ENCODE results near the gene TUBGCP2. TPM values are rescaled to one million over a fixed set of nuclear protein-coding genes. Genes with fewer than 3 reads are reported as not detected.
A peak's percentile ranks its signal among the peaks of the same experiment; 100 is the strongest.

TUBGCP2 gene
- total RNA-seq, 4 donors from 2014 or later: 44.5 to 107 (median 57.1) TPM

DNA sequence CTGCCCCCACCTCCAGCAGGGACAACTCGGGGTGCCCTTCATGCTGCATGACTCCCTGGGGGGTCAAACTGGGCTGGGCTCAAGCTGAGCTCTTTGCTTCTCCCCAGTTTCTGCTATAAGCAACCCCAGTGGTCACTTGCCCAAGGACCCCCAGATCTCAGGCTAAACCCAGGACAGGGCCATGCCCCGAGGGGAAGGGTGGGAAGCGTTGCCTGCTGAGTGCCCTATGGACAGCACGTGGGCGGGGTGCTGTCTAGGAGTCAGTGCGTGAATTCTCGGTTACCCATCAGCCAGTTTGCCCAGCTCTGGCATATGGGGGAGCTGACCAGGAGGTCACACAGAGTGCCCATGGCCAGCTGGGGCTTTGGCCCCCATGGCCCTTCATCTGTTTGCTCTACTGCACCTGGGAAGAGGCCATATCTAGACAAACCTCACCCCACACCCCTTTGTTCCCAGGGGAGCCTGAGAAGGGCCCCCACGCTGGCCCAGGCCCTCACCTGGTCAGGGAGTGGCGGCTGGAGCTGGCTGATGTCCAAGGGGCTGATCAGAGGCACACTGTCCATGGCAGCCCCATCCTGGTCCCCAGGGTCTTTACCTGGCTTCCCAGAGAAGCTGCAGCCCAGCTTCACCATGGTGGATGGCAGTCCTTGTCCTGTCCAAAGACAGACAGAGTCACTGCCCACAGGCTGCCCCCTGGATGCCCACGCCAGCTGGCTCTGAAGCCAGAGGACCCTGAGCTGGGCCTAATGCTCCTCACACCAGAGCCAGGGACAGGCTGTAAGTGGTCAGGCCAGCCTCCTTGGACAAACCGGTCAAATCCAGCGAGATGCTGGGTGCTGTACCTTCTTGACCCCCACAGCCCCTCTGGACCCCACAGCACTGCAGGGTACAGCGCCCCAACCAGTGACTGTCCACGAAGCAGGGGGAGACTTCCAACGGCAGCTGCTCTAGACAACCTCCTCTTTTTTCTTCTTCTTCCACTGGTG is 20.0 kb upstream of the TUBGCP2 start:
- H3K27ac ChIP-seq: no peak overlapping the region
- no peak overlapping the region for H3K4me3 ChIP-seq
- TF ChIP-seq POLR2AphosphoS5 (IDR thresholded peaks at IDR 0.05) (no peak), POLR2A (IDR thresholded peaks at IDR 0.05) (no peak), EP300 (IDR thresholded peaks at IDR 0.05) (no peak)
- TF ChIP-seq, protein P1, sequence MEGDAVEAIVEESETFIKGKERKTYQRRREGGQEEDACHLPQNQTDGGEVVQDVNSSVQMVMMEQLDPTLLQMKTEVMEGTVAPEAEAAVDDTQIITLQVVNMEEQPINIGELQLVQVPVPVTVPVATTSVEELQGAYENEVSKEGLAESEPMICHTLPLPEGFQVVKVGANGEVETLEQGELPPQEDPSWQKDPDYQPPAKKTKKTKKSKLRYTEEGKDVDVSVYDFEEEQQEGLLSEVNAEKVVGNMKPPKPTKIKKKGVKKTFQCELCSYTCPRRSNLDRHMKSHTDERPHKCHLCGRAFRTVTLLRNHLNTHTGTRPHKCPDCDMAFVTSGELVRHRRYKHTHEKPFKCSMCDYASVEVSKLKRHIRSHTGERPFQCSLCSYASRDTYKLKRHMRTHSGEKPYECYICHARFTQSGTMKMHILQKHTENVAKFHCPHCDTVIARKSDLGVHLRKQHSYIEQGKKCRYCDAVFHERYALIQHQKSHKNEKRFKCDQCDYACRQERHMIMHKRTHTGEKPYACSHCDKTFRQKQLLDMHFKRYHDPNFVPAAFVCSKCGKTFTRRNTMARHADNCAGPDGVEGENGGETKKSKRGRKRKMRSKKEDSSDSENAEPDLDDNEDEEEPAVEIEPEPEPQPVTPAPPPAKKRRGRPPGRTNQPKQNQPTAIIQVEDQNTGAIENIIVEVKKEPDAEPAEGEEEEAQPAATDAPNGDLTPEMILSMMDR (IDR thresholded peaks at IDR 0.05): no peak
- H3K27me3 ChIP-seq: peaks cover 87% of the 10 kb centered on the region
- peaks cover 24% of the 10 kb centered on the region for H3K4me1 ChIP-seq
- no peak for DNase-seq (ENCODE audit: low spot score in 2 of 2)
- no peaks in the 10 kb centered on the region for H3K9me3 ChIP-seq
- no peaks in the 10 kb centered on the region for H3K36me3 ChIP-seq
- WGBS: 78% methylated on average over 6 of the region's 15 CpGs

DNA sequence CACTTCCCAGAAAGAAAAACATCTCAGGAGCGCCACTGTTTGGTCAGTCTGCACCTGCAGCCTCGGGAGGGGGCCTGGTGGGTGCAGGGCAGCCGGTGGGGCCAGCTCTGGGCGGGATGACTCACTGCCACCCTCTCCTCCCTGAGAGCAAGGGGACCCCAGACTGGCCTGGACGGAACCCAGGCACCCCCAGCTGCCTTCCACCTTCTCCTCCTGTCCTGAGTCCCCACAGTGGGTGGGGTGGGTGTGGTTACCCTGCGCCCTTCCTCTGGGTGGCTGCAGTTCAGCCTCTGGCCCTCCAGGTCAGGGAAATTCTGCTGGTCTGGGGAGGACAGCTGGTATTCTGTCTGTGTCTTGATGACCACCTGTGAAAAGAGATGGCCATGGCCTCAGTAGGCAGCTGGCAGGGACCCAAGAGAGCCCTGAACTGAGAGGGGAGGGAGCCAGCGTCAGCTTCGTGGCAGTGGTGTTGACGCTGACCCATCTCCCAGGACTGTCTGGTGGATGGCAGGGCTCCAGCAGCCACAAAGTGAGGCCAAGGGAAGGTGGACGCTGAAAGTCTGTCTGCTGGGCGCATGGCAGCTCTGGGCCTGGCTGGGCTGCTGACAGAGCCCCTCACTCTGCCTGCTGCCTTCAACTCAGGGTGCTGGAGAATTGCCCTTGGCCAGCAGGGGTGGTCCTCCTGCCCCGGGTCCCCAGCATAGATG is 19.1 kb upstream of the TUBGCP2 start:
- no peak for DNase-seq (ENCODE audit: low spot score in 2 of 2)
- no peaks in the 10 kb centered on the region for H3K36me3 ChIP-seq
- H3K4me1 ChIP-seq: peaks cover 24% of the 10 kb centered on the region
- no peak for TF ChIP-seq EP300 (IDR thresholded peaks at IDR 0.05)
- TF ChIP-seq, protein P1 (IDR thresholded peaks at IDR 0.05): no peak
- 34% methylated on average over 5 of the region's 12 CpGs for WGBS
- H3K27me3 ChIP-seq: peaks cover 88% of the 10 kb centered on the region
- H3K9me3 ChIP-seq: no peaks in the 10 kb centered on the region
- H3K27ac ChIP-seq: no peak overlapping the region
- no peak overlapping the region for H3K4me3 ChIP-seq

DNA sequence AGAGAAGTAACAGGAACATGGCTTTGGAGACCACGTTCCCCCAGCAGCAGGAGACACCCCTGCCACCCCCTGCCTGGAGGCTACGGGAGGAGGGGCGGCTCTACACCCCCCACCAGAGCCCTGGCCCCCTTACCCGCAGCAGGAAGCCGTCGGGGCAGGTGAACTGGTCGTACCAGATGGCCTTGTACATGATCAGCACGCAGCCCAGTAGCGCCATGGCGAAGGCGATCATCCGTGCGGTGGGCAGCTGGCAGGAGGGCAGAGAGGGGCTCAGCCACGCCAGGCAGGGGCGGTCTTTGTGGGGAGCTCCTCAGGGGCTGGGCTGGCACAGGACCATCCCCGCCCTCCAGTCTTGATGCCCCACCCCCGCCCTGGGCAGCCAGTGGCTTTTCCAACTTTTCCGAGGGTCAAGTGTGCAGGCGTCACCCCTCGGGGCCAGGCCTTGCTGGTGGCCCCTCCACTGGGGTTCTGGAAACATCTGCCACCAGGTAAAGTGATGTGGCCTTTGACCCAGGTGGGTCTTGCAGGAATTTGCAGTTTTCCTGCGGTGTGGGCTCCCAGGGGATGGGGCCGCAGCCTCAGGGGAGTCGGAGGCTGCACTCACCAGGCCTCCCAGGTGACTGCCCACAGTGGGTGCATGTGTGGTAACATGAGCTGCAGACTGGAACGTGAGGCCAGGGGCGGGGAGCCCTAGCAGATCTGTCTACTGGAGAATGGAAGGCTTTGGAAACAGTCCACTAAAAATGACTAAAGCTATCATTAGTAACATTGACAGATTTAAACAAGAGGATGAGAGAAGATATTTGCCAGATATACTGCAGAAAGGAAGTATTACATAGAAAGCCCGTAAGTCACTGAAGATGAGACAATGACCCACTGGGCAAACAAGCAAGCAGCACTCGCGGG is 18.3 kb upstream of the TUBGCP2 start:
- Histone ChIP-seq H3K27me3 (peaks cover 80% of the 10 kb centered on the region), H3K27ac (no peak overlapping the region), H3K36me3 (no peaks in the 10 kb centered on the region), H3K9me3 (no peaks in the 10 kb centered on the region), H3K4me3 (no peak overlapping the region), H3K4me1 (peaks cover 24% of the 10 kb centered on the region)
- DNase-seq (ENCODE audit: low spot score in 2 of 2): no peak
- WGBS: 23% methylated on average over 10 of the region's 28 CpGs
- TF ChIP-seq POLR2AphosphoS5 (IDR thresholded peaks at IDR 0.05) (no peak), EP300 (IDR thresholded peaks at IDR 0.05) (no peak), POLR2A (IDR thresholded peaks at IDR 0.05) (no peak)
- TF ChIP-seq, protein P1 (IDR thresholded peaks at IDR 0.05): no peak

- WGBS: 36% methylated on average over 9 of the region's 9 CpGs
- H3K27ac ChIP-seq: no peak overlapping the region
- H3K27me3 ChIP-seq: peaks cover 72% of the 10 kb centered on the region
- TF ChIP-seq EP300 (IDR thresholded peaks at IDR 0.05) (no peak), POLR2AphosphoS5 (IDR thresholded peaks at IDR 0.05) (no peak), POLR2A (IDR thresholded peaks at IDR 0.05) (no peak)
- TF ChIP-seq, protein P1 (IDR thresholded peaks at IDR 0.05): no peak
- H3K4me3 ChIP-seq: peak overlapping the region; percentile 51
- peaks cover 24% of the 10 kb centered on the region for H3K4me1 ChIP-seq
- no peaks in the 10 kb centered on the region for H3K36me3 ChIP-seq
- H3K9me3 ChIP-seq: no peaks in the 10 kb centered on the region
- DNase-seq (ENCODE audit: low spot score in 2 of 2): no peak
Measured at GRCh38 chr10:133326223-133326551, 17.5 kb upstream of the TUBGCP2 start.

Measured in suprapubic skin (tissue), 4 donors.